ENCODE data around the gene CCDC33. TPM values are rescaled to one million over a fixed set of nuclear protein-coding genes. Genes with fewer than 3 reads are reported as not detected.

The CCDC33 gene
- total and polyA plus RNA-seq, 3 experiments from 2014 or later, result not detected

GRCh38 chr15:74231475-74231874 is 4.7 kb upstream of the CCDC33 start:
- Histone ChIP-seq H3K27me3 (ENCODE audit: insufficient read depth, low read length, poor library complexity, severe bottlenecking) (no peaks in the 10 kb centered on the region), H3K4me3 (ENCODE audit: low read length) (no peak overlapping the region), H3K27ac (ENCODE audit: low read depth, low read length) (no peak overlapping the region), H3K4me1 (ENCODE audit: insufficient read depth, low read length) (no peaks in the 10 kb centered on the region), H3K9me3 (ENCODE audit: low read length) (no peaks in the 10 kb centered on the region), H3K36me3 (ENCODE audit: insufficient read depth, low read length) (no peaks in the 10 kb centered on the region)
- no peak overlapping the region for H3K4me3 Mint-ChIP-seq
- H3K36me3 Mint-ChIP-seq, result no peaks in the 10 kb centered on the region
- ChIA-PET POLR2A (no interaction called here), CTCF (no interaction called here)
- no peaks in the 10 kb centered on the region for H3K9me3 Mint-ChIP-seq
- H3K27ac Mint-ChIP-seq, result no peak overlapping the region
- no peaks in the 10 kb centered on the region for H3K4me1 Mint-ChIP-seq
- peaks cover 9 to 31% of the 10 kb centered on the region in 2 donors for H3K27me3 Mint-ChIP-seq
- DNase-seq, result no peak

- no peaks in the 10 kb centered on the region for H3K9me3 Mint-ChIP-seq
- Histone ChIP-seq H3K27me3 (ENCODE audit: insufficient read depth, low read length, poor library complexity, severe bottlenecking) (no peaks in the 10 kb centered on the region), H3K27ac (ENCODE audit: low read depth, low read length) (no peak overlapping the region), H3K4me1 (ENCODE audit: insufficient read depth, low read length) (no peaks in the 10 kb centered on the region), H3K4me3 (ENCODE audit: low read length) (no peak overlapping the region), H3K9me3 (ENCODE audit: low read length) (no peaks in the 10 kb centered on the region), H3K36me3 (ENCODE audit: insufficient read depth, low read length) (no peaks in the 10 kb centered on the region)
- no peaks in the 10 kb centered on the region for H3K36me3 Mint-ChIP-seq
- DNase-seq, result no peak
- ChIA-PET CTCF (no interaction called here), POLR2A (interaction anchor here (0.6 kb wide), 1 partner anchor 95 kb away, joined by 7 read pairs; no protein-coding TSS in a partner anchor)
- no peaks in the 10 kb centered on the region for H3K4me1 Mint-ChIP-seq
- no peak overlapping the region for H3K4me3 Mint-ChIP-seq
- no peak overlapping the region for H3K27ac Mint-ChIP-seq
- H3K27me3 Mint-ChIP-seq, result peaks cover 5 to 25% of the 10 kb centered on the region in 2 donors
Measured at GRCh38 chr15:74233373-74233772, 2.8 kb upstream of the CCDC33 start.

- Mint-ChIP-seq H3K4me1 (no peaks in the 10 kb centered on the region), H3K27ac (no peak overlapping the region), H3K27me3 (peaks cover 4 to 30% of the 10 kb centered on the region in 2 donors), H3K9me3 (no peaks in the 10 kb centered on the region), H3K4me3 (no peak overlapping the region), H3K36me3 (no peaks in the 10 kb centered on the region)
- Histone ChIP-seq H3K27ac (ENCODE audit: low read depth, low read length) (no peak overlapping the region), H3K4me3 (ENCODE audit: low read length) (no peak overlapping the region), H3K27me3 (ENCODE audit: insufficient read depth, low read length, poor library complexity, severe bottlenecking) (no peaks in the 10 kb centered on the region), H3K36me3 (ENCODE audit: insufficient read depth, low read length) (no peaks in the 10 kb centered on the region), H3K4me1 (ENCODE audit: insufficient read depth, low read length) (no peaks in the 10 kb centered on the region), H3K9me3 (ENCODE audit: low read length) (no peaks in the 10 kb centered on the region)
- ChIA-PET POLR2A (interaction anchor here (0.6 kb wide), 1 partner anchor 96 kb away, joined by 7 read pairs; no protein-coding TSS in a partner anchor), CTCF (no interaction called here)
- no peak for DNase-seq
Measured at GRCh38 chr15:74233851-74234597, 2.1 kb upstream of the CCDC33 start.

GRCh38 chr15:74234598-74234875 is 1.6 kb upstream of the CCDC33 start:
- Histone ChIP-seq H3K27me3 (ENCODE audit: insufficient read depth, low read length, poor library complexity, severe bottlenecking) (no peaks in the 10 kb centered on the region), H3K9me3 (ENCODE audit: low read length) (no peaks in the 10 kb centered on the region), H3K36me3 (ENCODE audit: insufficient read depth, low read length) (no peaks in the 10 kb centered on the region), H3K27ac (ENCODE audit: low read depth, low read length) (no peak overlapping the region), H3K4me1 (ENCODE audit: insufficient read depth, low read length) (no peaks in the 10 kb centered on the region), H3K4me3 (ENCODE audit: low read length) (no peak overlapping the region)
- no peak for DNase-seq
- Mint-ChIP-seq H3K27me3 (peaks cover 2 to 27% of the 10 kb centered on the region in 2 donors), H3K36me3 (no peaks in the 10 kb centered on the region), H3K9me3 (no peaks in the 10 kb centered on the region), H3K4me3 (no peak overlapping the region), H3K4me1 (no peaks in the 10 kb centered on the region), H3K27ac (no peak overlapping the region)
- POLR2A ChIA-PET, result no interaction called here
- CTCF ChIA-PET, result no interaction called here

GRCh38 chr15:74239051-74239705 is 3.1 kb downstream of the CCDC33 start:
- no peak overlapping the region for H3K27ac ChIP-seq (ENCODE audit: low read depth, low read length)
- H3K4me1 Mint-ChIP-seq, result no peaks in the 10 kb centered on the region
- H3K36me3 ChIP-seq (ENCODE audit: insufficient read depth, low read length), result no peaks in the 10 kb centered on the region
- peaks cover 0 to 2% (median 0%) of the 10 kb centered on the region in 5 donors for H3K9me3 Mint-ChIP-seq
- H3K27ac Mint-ChIP-seq, result no peak overlapping the region
- H3K36me3 Mint-ChIP-seq, result no peaks in the 10 kb centered on the region
- H3K27me3 Mint-ChIP-seq, result peaks cover 7 to 33% of the 10 kb centered on the region in 2 donors
- no peak overlapping the region for H3K4me3 Mint-ChIP-seq
- DNase-seq, result no peak
- ChIA-PET POLR2A (no interaction called here), CTCF (interaction anchor here (1.3 kb wide), 1 partner anchor 83 kb away, joined by 5 read pairs; no protein-coding TSS in a partner anchor)
- H3K4me1 ChIP-seq (ENCODE audit: insufficient read depth, low read length), result no peaks in the 10 kb centered on the region
- no peak overlapping the region for H3K4me3 ChIP-seq (ENCODE audit: low read length)
- no peaks in the 10 kb centered on the region for H3K9me3 ChIP-seq (ENCODE audit: low read length)
- no peaks in the 10 kb centered on the region for H3K27me3 ChIP-seq (ENCODE audit: insufficient read depth, low read length, poor library complexity, severe bottlenecking)

GRCh38 chr15:74240002-74240568 is 4.0 kb downstream of the CCDC33 start:
- no peak overlapping the region for H3K27ac ChIP-seq (ENCODE audit: low read depth, low read length)
- ChIA-PET CTCF (interaction anchor here (1.3 kb wide), 1 partner anchor 82 kb away, joined by 5 read pairs; no protein-coding TSS in a partner anchor), POLR2A (no interaction called here)
- Mint-ChIP-seq H3K27ac (no peak overlapping the region), H3K9me3 (peaks cover 0 to 2% (median 0%) of the 10 kb centered on the region in 5 donors), H3K27me3 (peaks cover 13 to 42% of the 10 kb centered on the region in 2 donors), H3K4me1 (peaks cover 5 to 6% (median 6%) of the 10 kb centered on the region in 3 donors), H3K4me3 (no peak overlapping the region), H3K36me3 (no peaks in the 10 kb centered on the region)
- H3K4me1 ChIP-seq (ENCODE audit: insufficient read depth, low read length), result no peaks in the 10 kb centered on the region
- peaks cover 3% of the 10 kb centered on the region for H3K27me3 ChIP-seq (ENCODE audit: insufficient read depth, low read length, poor library complexity, severe bottlenecking)
- H3K9me3 ChIP-seq (ENCODE audit: low read length), result no peaks in the 10 kb centered on the region
- H3K4me3 ChIP-seq (ENCODE audit: low read length), result no peak overlapping the region
- no peak for DNase-seq
- H3K36me3 ChIP-seq (ENCODE audit: insufficient read depth, low read length), result no peaks in the 10 kb centered on the region

- Histone ChIP-seq H3K27me3 (ENCODE audit: insufficient read depth, low read length, poor library complexity, severe bottlenecking) (peaks cover 4% of the 10 kb centered on the region), H3K27ac (ENCODE audit: low read depth, low read length) (no peak overlapping the region), H3K36me3 (ENCODE audit: insufficient read depth, low read length) (no peaks in the 10 kb centered on the region), H3K4me3 (ENCODE audit: low read length) (no peak overlapping the region), H3K9me3 (ENCODE audit: low read length) (no peaks in the 10 kb centered on the region), H3K4me1 (ENCODE audit: insufficient read depth, low read length) (no peaks in the 10 kb centered on the region)
- Mint-ChIP-seq H3K4me3 (no peak overlapping the region), H3K27me3 (peaks cover 17 to 48% of the 10 kb centered on the region in 2 donors), H3K4me1 (peaks cover 6 to 12% (median 8%) of the 10 kb centered on the region in 3 donors), H3K9me3 (peaks cover 0 to 2% (median 0%) of the 10 kb centered on the region in 5 donors), H3K36me3 (no peaks in the 10 kb centered on the region), H3K27ac (no peak overlapping the region)
- ChIA-PET POLR2A (no interaction called here), CTCF (no interaction called here)
- DNase-seq, result no peak
Measured at GRCh38 chr15:74240897-74241614, 4.9 kb downstream of the CCDC33 start.

All from CD8-positive, alpha-beta memory T cell (primary cell).